ENCODE results near the gene SNX5. TPM values are rescaled to one million over a fixed set of nuclear protein-coding genes. Genes with fewer than 3 reads are reported as not detected.

Gene SNX5
- total RNA-seq, 2 experiments from 2014 or later, result 204 to 274 TPM

DNA sequence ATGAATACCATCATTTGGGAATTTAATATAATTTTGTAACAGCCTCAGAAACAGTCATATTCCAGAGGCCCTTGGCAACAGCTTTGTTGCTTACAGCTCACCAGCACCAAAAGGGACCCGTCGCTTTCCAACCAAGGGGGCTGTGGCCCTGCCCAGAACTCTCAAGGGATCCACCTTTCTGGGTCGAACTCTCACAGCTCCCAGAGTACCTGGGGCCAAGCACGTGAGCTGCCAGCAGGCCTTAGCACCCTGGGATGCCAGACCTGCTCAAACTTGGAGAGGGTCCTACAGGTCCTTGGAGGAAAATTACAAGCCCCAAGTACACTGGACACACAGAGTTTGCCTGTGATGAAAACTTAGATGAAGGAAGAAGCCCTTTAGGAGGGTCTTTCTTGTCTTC lies 66.6 kb downstream of the SNX5 start:
- Histone ChIP-seq H4K20me1 (ENCODE audit: insufficient read depth, low read length) (no peaks in the 10 kb centered on the region), H3K9me2 (ENCODE audit: insufficient read depth, low read length) (no peaks in the 10 kb centered on the region), H2AFZ (ENCODE audit: low read length) (no peak overlapping the region), H3K36me3 (ENCODE audit: insufficient read depth, low read length) (no peaks in the 10 kb centered on the region), H3K4me2 (ENCODE audit: low read length) (no peak overlapping the region), H3K4me1 (ENCODE audit: insufficient read depth, low read length, poor library complexity, severe bottlenecking) (peaks cover 33% of the 10 kb centered on the region), H3K27ac (ENCODE audit: low read depth, low read length, poor library complexity, severe bottlenecking) (no peak overlapping the region), H3K79me2 (ENCODE audit: insufficient read depth, low read depth, low read length) (no peaks in the 10 kb centered on the region), H3K4me3 (ENCODE audit: low read depth, low read length, poor library complexity, severe bottlenecking) (no peak overlapping the region), H3K9me3 (ENCODE audit: low read length) (no peaks in the 10 kb centered on the region)
- no peak for TF ChIP-seq EZH2phosphoT487 (IDR thresholded peaks at IDR 0.05; ENCODE audit: borderline replicate concordance, low read depth, low read length)
- DNase-seq (ENCODE audit: low spot score), result no peak
- CTCF ChIA-PET (ENCODE audit: unreplicated experiment), result no interaction called here
- BruUV-seq (replicated peaks), result no TSS peak
- POLR2A ChIA-PET, result interaction anchor here (0.9 kb wide), 1 partner anchor 220 kb away, joined by 3 read pairs; no protein-coding TSS in a partner anchor
- intact Hi-C loops (cut with micrococcal nuclease; ENCODE audit: unreplicated experiment), result no loop called here

DNA sequence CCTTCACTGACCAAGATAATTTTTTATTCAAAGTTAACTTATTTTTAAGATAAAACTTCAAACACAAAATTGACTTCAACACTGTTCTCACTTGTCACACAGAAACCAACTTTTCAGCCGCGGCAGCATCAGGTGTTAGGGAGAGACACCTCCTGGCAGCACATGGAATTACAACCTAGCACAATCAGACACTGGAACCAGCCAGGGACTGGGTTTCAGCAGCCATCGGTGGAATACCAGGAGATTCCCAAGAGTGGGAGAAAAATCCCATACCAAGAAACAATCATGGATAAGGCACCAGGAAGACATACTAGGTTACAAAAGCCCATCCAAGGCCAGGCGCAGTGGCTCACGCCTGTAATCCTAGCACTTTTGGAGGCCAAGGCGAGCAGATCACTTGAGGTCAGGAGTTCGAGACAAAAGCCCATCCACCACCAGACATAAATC lies 70.0 kb downstream of the SNX5 start:
- intact Hi-C loops (cut with micrococcal nuclease; ENCODE audit: unreplicated experiment), result loop anchor here (1.0 to 2.0 kb wide), 6 partner anchors 19 to 394 kb away; partner anchors contain the start of gene RRBP1
- ChIA-PET POLR2A (interaction anchor here (0.6 to 1.0 kb wide), 3 partner anchors 14 to 122 kb away, joined by 3 read pairs; no protein-coding TSS in a partner anchor), CTCF (ENCODE audit: unreplicated experiment) (interaction anchor here (1.3 kb wide), 1 partner anchor 216 kb away, joined by 3 read pairs; the partner anchor contains the start of gene RRBP1)
- TF ChIP-seq, protein P1, sequence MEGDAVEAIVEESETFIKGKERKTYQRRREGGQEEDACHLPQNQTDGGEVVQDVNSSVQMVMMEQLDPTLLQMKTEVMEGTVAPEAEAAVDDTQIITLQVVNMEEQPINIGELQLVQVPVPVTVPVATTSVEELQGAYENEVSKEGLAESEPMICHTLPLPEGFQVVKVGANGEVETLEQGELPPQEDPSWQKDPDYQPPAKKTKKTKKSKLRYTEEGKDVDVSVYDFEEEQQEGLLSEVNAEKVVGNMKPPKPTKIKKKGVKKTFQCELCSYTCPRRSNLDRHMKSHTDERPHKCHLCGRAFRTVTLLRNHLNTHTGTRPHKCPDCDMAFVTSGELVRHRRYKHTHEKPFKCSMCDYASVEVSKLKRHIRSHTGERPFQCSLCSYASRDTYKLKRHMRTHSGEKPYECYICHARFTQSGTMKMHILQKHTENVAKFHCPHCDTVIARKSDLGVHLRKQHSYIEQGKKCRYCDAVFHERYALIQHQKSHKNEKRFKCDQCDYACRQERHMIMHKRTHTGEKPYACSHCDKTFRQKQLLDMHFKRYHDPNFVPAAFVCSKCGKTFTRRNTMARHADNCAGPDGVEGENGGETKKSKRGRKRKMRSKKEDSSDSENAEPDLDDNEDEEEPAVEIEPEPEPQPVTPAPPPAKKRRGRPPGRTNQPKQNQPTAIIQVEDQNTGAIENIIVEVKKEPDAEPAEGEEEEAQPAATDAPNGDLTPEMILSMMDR (conservative IDR thresholded peaks at IDR 0.05; ENCODE audit: low read length), result peak; percentile 98
- TF ChIP-seq EZH2phosphoT487 (IDR thresholded peaks at IDR 0.05; ENCODE audit: borderline replicate concordance, low read depth, low read length), result no peak
- Histone ChIP-seq H3K4me2 (ENCODE audit: low read length) (no peak overlapping the region), H3K9me3 (ENCODE audit: low read length) (no peaks in the 10 kb centered on the region), H2AFZ (ENCODE audit: low read length) (no peak overlapping the region), H3K79me2 (ENCODE audit: insufficient read depth, low read depth, low read length) (no peaks in the 10 kb centered on the region), H3K4me1 (ENCODE audit: insufficient read depth, low read length, poor library complexity, severe bottlenecking) (peaks cover 26% of the 10 kb centered on the region), H3K36me3 (ENCODE audit: insufficient read depth, low read length) (no peaks in the 10 kb centered on the region), H3K9me2 (ENCODE audit: insufficient read depth, low read length) (no peaks in the 10 kb centered on the region), H3K4me3 (ENCODE audit: low read depth, low read length, poor library complexity, severe bottlenecking) (no peak overlapping the region), H3K27ac (ENCODE audit: low read depth, low read length, poor library complexity, severe bottlenecking) (no peak overlapping the region), H4K20me1 (ENCODE audit: insufficient read depth, low read length) (0 out of 2 replicates have a peak, but pooled peaks cover 6% of the 10 kb centered on the region)
- no TSS peak for BruUV-seq (replicated peaks)
- DNase-seq (ENCODE audit: low spot score), result peak; percentile 80

DNA sequence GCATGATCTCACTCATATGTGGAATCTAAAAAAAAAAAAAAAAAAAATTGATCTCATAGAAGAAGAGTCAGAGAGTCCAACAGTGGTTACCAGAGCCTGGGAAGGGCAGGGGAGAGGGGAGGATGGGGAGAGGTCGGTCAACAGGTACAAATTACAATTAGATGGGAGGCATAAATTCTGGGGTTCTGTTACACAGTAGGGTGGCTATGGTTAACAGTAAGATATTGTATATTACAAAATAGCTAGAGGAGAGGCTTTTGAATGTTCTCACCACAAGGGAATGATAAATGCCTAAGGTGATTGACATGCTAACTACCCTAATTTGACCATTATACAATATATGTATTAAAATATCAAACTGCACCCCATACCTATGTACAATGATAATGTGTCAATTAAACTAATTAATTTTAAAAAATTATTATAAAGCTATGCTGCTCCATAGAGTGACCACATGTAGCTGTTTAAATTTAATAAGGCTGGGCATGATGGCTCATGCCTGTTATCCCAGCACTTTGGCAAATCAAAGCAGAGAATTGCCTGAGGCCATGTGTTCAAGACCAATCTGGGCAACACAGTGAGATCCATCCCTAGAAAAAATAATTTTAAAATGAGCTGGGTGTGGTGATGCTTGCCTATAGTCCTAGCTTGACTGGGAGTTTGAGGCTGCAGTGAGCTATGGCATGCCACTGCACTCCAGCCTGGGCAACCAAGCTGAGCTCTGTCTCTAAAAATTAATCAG lies 70.9 kb downstream of the SNX5 start:
- POLR2A ChIA-PET, result interaction anchor here (0.5 to 1.0 kb wide), 6 partner anchors 15 to 232 kb away, joined by 3 read pairs; no protein-coding TSS in a partner anchor

More for the DNA sequence above, 70.9 kb downstream of the SNX5 start:
- no peaks in the 10 kb centered on the region for H3K36me3 ChIP-seq (ENCODE audit: insufficient read depth, low read length)
- no peak overlapping the region for H3K4me3 ChIP-seq (ENCODE audit: low read depth, low read length, poor library complexity, severe bottlenecking)
- H3K27ac ChIP-seq (ENCODE audit: low read depth, low read length, poor library complexity, severe bottlenecking), result no peak overlapping the region
- peaks cover 17% of the 10 kb centered on the region for H3K4me1 ChIP-seq (ENCODE audit: insufficient read depth, low read length, poor library complexity, severe bottlenecking)
- no TSS peak for BruUV-seq (replicated peaks)
- CTCF ChIA-PET (ENCODE audit: unreplicated experiment), result interaction anchor here (1.3 kb wide), 1 partner anchor 215 kb away, joined by 3 read pairs; the partner anchor contains the start of gene RRBP1
- no peak for DNase-seq (ENCODE audit: low spot score)
- H2AFZ ChIP-seq (ENCODE audit: low read length), result no peak overlapping the region
- 0 out of 2 replicates have a peak, but pooled peaks cover 6% of the 10 kb centered on the region for H4K20me1 ChIP-seq (ENCODE audit: insufficient read depth, low read length)
- no peaks in the 10 kb centered on the region for H3K9me2 ChIP-seq (ENCODE audit: insufficient read depth, low read length)
- no peak for TF ChIP-seq EZH2phosphoT487 (IDR thresholded peaks at IDR 0.05; ENCODE audit: borderline replicate concordance, low read depth, low read length)
- TF ChIP-seq, protein P1 (conservative IDR thresholded peaks at IDR 0.05; ENCODE audit: low read length), result no peak
- no peaks in the 10 kb centered on the region for H3K9me3 ChIP-seq (ENCODE audit: low read length)
- H3K79me2 ChIP-seq (ENCODE audit: insufficient read depth, low read depth, low read length), result no peaks in the 10 kb centered on the region
- intact Hi-C loops (cut with micrococcal nuclease; ENCODE audit: unreplicated experiment), result loop anchor here (1.0 to 2.0 kb wide), 6 partner anchors 18 to 393 kb away; partner anchors contain the start of gene RRBP1
- H3K4me2 ChIP-seq (ENCODE audit: low read length), result no peak overlapping the region

Measured in OCI-LY7 (cell line).